ENCODE measurements around the gene GTPBP4.
"Not testable (repeated sequence)": the region's sequence is repeated elsewhere in the genome, so short reads cannot be mapped to it uniquely, and the experiment has no call there.

GTPBP4 gene

DNA sequence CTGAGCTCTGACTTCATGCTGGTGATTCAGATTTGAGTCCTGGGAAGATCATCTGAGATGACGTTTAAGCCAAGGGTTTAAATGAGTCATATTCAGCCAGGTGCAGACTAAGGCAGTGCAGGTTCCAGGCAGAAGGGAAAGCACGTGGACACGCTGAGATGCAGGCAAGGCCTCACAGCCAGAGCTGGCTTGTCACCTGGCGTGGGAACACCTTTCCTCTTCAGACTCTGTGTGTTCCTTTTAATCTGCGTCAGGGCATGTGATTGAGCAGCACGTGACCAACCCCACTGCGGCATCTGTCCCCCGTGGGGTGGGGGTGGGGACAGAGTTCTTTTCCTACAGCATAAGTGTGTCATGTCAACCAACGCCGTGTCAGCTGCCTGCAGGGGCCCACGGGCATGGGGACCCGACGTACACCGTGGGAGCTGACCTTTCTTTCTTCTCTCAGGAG is 48.1 kb downstream of the GTPBP4 start:
- TF ChIP-seq, protein P1, sequence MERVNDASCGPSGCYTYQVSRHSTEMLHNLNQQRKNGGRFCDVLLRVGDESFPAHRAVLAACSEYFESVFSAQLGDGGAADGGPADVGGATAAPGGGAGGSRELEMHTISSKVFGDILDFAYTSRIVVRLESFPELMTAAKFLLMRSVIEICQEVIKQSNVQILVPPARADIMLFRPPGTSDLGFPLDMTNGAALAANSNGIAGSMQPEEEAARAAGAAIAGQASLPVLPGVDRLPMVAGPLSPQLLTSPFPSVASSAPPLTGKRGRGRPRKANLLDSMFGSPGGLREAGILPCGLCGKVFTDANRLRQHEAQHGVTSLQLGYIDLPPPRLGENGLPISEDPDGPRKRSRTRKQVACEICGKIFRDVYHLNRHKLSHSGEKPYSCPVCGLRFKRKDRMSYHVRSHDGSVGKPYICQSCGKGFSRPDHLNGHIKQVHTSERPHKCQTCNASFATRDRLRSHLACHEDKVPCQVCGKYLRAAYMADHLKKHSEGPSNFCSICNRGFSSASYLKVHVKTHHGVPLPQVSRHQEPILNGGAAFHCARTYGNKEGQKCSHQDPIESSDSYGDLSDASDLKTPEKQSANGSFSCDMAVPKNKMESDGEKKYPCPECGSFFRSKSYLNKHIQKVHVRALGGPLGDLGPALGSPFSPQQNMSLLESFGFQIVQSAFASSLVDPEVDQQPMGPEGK (CRISPR knock-in tag; IDR thresholded peaks at IDR 0.05; ENCODE audit: borderline replicate concordance) = no peak
- TF ChIP-seq GLIS3 (CRISPR knock-in tag; IDR thresholded peaks at IDR 0.05) = no peak
- TF ChIP-seq, protein P2, sequence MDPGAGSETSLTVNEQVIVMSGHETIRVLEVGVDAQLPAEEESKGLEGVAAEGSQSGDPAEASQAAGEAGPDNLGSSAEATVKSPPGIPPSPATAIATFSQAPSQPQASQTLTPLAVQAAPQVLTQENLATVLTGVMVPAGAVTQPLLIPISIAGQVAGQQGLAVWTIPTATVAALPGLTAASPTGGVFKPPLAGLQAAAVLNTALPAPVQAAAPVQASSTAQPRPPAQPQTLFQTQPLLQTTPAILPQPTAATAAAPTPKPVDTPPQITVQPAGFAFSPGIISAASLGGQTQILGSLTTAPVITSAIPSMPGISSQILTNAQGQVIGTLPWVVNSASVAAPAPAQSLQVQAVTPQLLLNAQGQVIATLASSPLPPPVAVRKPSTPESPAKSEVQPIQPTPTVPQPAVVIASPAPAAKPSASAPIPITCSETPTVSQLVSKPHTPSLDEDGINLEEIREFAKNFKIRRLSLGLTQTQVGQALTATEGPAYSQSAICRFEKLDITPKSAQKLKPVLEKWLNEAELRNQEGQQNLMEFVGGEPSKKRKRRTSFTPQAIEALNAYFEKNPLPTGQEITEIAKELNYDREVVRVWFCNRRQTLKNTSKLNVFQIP (CRISPR knock-in tag; IDR thresholded peaks at IDR 0.05; ENCODE audit: borderline replicate concordance, low read depth) = no peak
- TF ChIP-seq, protein P3, sequence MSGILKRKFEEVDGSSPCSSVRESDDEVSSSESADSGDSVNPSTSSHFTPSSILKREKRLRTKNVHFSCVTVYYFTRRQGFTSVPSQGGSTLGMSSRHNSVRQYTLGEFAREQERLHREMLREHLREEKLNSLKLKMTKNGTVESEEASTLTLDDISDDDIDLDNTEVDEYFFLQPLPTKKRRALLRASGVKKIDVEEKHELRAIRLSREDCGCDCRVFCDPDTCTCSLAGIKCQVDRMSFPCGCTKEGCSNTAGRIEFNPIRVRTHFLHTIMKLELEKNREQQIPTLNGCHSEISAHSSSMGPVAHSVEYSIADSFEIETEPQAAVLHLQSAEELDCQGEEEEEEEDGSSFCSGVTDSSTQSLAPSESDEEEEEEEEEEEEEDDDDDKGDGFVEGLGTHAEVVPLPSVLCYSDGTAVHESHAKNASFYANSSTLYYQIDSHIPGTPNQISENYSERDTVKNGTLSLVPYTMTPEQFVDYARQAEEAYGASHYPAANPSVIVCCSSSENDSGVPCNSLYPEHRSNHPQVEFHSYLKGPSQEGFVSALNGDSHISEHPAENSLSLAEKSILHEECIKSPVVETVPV (CRISPR knock-in tag; IDR thresholded peaks at IDR 0.05) = no peak
- ATAC-seq = peak; percentile 47

DNA sequence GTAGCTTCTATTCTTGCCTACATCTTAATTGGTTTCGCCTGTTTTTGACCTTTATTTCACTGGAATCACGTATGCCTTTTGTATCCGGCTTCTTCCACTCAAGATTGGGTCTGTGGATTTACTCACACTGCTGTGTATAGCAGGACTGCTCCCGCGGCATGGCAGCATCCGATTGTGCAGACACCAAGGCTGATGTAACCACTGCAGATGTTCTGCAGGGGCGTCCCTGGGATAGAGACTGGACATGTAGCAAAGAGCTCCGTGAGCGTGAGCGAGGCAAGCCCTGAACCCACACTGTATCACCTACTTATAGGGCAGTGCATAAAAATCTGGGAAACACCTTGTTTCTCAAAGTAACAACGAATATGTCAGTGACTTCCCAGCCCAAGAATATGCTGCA is 48.9 kb downstream of the GTPBP4 start:
- ATAC-seq = no peak

DNA sequence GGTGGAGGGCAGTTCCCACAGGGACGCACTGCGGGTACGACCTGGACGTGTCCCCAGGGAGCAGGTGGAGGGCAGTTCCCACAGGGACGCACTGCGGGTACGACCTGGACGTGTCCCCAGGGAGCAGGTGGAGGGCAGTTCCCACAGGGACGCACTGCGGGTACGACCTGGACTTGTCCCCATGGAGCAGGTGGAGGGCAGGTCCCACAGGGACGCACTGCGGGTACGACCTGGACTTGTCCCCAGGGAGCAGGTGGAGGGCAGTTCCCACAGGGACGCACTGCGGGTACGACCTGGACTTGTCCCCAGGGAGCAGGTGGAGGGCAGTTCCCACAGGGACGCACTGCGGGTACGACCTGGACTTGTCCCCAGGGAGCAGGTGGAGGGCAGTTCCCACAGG is 50.5 kb downstream of the GTPBP4 start:
- not testable (repeated sequence) for ATAC-seq

More for the DNA sequence above, 48.9 kb downstream of the GTPBP4 start:
- TF ChIP-seq, protein P4, sequence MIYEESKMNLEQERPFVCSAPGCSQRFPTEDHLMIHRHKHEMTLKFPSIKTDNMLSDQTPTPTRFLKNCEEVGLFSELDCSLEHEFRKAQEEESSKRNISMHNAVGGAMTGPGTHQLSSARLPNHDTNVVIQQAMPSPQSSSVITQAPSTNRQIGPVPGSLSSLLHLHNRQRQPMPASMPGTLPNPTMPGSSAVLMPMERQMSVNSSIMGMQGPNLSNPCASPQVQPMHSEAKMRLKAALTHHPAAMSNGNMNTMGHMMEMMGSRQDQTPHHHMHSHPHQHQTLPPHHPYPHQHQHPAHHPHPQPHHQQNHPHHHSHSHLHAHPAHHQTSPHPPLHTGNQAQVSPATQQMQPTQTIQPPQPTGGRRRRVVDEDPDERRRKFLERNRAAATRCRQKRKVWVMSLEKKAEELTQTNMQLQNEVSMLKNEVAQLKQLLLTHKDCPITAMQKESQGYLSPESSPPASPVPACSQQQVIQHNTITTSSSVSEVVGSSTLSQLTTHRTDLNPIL (CRISPR knock-in tag; IDR thresholded peaks at IDR 0.05; ENCODE audit: low read depth) = no peak
- TF ChIP-seq TOX (CRISPR knock-in tag; IDR thresholded peaks at IDR 0.05; ENCODE audit: borderline replicate concordance) = no peak
- no peak for TF ChIP-seq ISL1 (CRISPR knock-in tag; IDR thresholded peaks at IDR 0.05)
- no peak for TF ChIP-seq GLIS3 (CRISPR knock-in tag; IDR thresholded peaks at IDR 0.05)
- TF ChIP-seq, protein P3 (CRISPR knock-in tag; IDR thresholded peaks at IDR 0.05) = no peak
- TF ChIP-seq, protein P2 (CRISPR knock-in tag; IDR thresholded peaks at IDR 0.05; ENCODE audit: borderline replicate concordance, low read depth) = no peak
- TF ChIP-seq OSR1 (CRISPR knock-in tag; IDR thresholded peaks at IDR 0.05) = no peak

DNA sequence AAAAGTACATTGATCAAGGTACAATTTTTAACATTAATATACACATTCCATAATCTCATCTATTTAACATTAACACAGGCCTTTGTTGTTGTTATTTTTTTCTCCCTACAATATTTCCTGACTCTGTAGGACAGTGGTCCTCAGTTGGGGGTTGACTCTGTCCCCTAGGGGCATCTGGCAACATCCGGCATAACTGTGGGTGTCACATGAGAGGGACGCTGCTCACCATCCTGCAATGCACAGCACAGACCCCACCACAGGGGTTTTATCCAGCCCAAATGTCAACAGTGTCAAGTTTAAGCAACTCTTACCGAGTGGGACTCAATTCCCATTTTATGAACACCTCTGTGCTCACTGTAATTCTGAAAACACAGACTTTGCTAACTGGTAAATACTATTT is 51.9 kb downstream of the GTPBP4 start:
- no peak for ATAC-seq
- TF ChIP-seq TCF4 (CRISPR knock-in tag; IDR thresholded peaks at IDR 0.05; ENCODE audit: borderline replicate concordance) (no peak), ZFP3 (CRISPR knock-in tag; IDR thresholded peaks at IDR 0.05) (no peak), ZC3H10 (CRISPR knock-in tag; IDR thresholded peaks at IDR 0.05) (no peak), ARNTL (CRISPR knock-in tag; IDR thresholded peaks at IDR 0.05; ENCODE audit: borderline replicate concordance, low read depth) (no peak), OSR1 (CRISPR knock-in tag; IDR thresholded peaks at IDR 0.05) (no peak), RARB (CRISPR knock-in tag; IDR thresholded peaks at IDR 0.05) (no peak), CSDC2 (CRISPR knock-in tag; IDR thresholded peaks at IDR 0.05) (no peak), TOX (CRISPR knock-in tag; IDR thresholded peaks at IDR 0.05; ENCODE audit: borderline replicate concordance) (no peak), ZNF70 (CRISPR knock-in tag; IDR thresholded peaks at IDR 0.05) (no peak), BACH2 (CRISPR knock-in tag; IDR thresholded peaks at IDR 0.05; ENCODE audit: borderline replicate concordance) (no peak)
- TF ChIP-seq, protein P1 (CRISPR knock-in tag; IDR thresholded peaks at IDR 0.05; ENCODE audit: borderline replicate concordance) = no peak

Data from SK-N-SH treated with all-trans-retinoic acid at 6 μM for 48 hours (cell line).